HCT116 (cell line): ENCODE data around the gene TMEM178B.

Experiments used
- EGR1 ChIP-seq: IDR thresholded peaks from 2 replicates; pipeline ENCODE4 v1.6.1; 2012; ENCODE audit warnings: low read depth
- EZH2 ChIP-seq: fragments of 200-600 bp; sonication (generic); IDR thresholded peaks from 2 replicates; pipeline ENCODE4 v1.6.1; 2017; ENCODE audit warnings: antibody characterized with exemption, mixed run types
- POLR2A ChIP-seq: IDR thresholded peaks from 2 replicates; pipeline ENCODE4 v1.7.0; 2011; ENCODE audit warnings: borderline replicate concordance; ENCODE audit not compliant: insufficient read depth, insufficient read length; ENCODE audit errors: extremely low read depth
- YY1 ChIP-seq: IDR thresholded peaks from 2 replicates; pipeline ENCODE4 v1.6.1; 2011; ENCODE audit warnings: low read length, low read depth, moderate library complexity, mild to moderate bottlenecking; ENCODE audit not compliant: insufficient replicate concordance; ENCODE audit errors: extremely low read depth
- ZNF274 ChIP-seq: fragments of 200-500 bp; sonication (Bioruptor generic); IDR thresholded peaks from 2 replicates; pipeline ENCODE4 v1.6.1; 2014; ENCODE audit warnings: mild to moderate bottlenecking, low read depth, low read length, inconsistent platforms
- TF ChIP-seq, protein P1 (sequence below), 3 experiments: fragments of 200-600 bp in 1 of 3; sonication (generic) in 1 of 3; IDR thresholded peaks in 2 of 3; conservative IDR thresholded peaks in 1 of 3; 2 replicates each; pipeline ENCODE4 v1.5.1; 2012 to 2017; ENCODE audit warnings: low read depth in 2 of 3, low read length in 2 of 3, antibody characterized with exemption in 1 of 3, borderline replicate concordance in 1 of 3, control low read depth in 1 of 3, mild to moderate bottlenecking in 1 of 3, mixed read lengths in 1 of 3, mixed run types in 1 of 3, moderate library complexity in 1 of 3; ENCODE audit not compliant: insufficient read depth in 1 of 3

DNA sequence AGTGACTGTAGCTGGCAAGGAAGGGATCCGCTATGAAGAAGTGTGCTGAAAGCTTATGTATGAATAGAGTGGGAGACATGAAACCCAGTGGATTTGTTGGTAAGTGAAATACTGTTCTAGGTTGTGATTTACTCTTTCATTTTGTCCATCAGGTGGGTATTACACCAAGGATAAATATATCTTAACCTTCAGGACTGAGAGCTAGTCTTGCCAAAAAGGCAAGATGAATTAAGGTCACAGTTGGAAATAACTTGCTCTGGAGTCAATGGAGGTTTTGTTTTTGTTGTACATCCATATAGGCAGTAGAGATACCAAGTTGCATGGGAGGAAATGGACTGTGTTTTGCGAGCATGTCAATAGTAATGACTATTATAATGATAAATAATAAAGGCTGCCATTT, 190.6 kb downstream of the TMEM178B start:
- TF ChIP-seq ZNF274 (no peak), POLR2A (no peak), EGR1 (no peak), YY1 (no peak), EZH2 (no peak)
- TF ChIP-seq, protein P1, sequence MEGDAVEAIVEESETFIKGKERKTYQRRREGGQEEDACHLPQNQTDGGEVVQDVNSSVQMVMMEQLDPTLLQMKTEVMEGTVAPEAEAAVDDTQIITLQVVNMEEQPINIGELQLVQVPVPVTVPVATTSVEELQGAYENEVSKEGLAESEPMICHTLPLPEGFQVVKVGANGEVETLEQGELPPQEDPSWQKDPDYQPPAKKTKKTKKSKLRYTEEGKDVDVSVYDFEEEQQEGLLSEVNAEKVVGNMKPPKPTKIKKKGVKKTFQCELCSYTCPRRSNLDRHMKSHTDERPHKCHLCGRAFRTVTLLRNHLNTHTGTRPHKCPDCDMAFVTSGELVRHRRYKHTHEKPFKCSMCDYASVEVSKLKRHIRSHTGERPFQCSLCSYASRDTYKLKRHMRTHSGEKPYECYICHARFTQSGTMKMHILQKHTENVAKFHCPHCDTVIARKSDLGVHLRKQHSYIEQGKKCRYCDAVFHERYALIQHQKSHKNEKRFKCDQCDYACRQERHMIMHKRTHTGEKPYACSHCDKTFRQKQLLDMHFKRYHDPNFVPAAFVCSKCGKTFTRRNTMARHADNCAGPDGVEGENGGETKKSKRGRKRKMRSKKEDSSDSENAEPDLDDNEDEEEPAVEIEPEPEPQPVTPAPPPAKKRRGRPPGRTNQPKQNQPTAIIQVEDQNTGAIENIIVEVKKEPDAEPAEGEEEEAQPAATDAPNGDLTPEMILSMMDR (IDR thresholded peaks at IDR 0.05 in 2 of 3, conservative IDR thresholded peaks at IDR 0.05 in 1 of 3; ENCODE audit: borderline replicate concordance in 1 of 3, insufficient read depth in 1 of 3, low read depth in 2 of 3, low read length in 2 of 3): no peak
